Thyroid gland (tissue), 4 donors: ENCODE data around the gene APOL4. TPM values are rescaled to one million over a fixed set of nuclear protein-coding genes. Genes with fewer than 3 reads are reported as not detected.
A peak's percentile ranks its signal among the peaks of the same experiment; 100 is the strongest.
"Not testable (repeated sequence)": the region's sequence is repeated elsewhere in the genome, so short reads cannot be mapped to it uniquely, and the experiment has no call there.

Experiments used
- DNase-seq, 2 donors: peaks; one replicate each; pipeline ENCODE4 v3.0.0-alpha.2; 2019
- H3K27ac ChIP-seq, 3 donors: fragments of 200-600 bp; sonication (generic); 1 replicate in 2 of 3; 2 replicates in 1 of 3; pipeline ENCODE4 v1.5.1; 2016 to 2019; ENCODE audit warnings: mild to moderate bottlenecking in 1 of 3, moderate library complexity in 1 of 3
- H3K27me3 ChIP-seq: fragments of 200-600 bp; sonication (generic); one replicate; pipeline ENCODE4 v1.5.1; 2019
- H3K36me3 ChIP-seq, 2 donors: fragments of 200-600 bp; sonication (generic); one replicate each; pipeline ENCODE4 v1.5.1; 2016 to 2019
- H3K4me1 ChIP-seq, 2 donors: fragments of 200-600 bp; sonication (generic); one replicate each; pipeline ENCODE4 v1.5.1; 2017 to 2019
- H3K4me3 ChIP-seq, 3 donors: fragments of 200-600 bp; sonication (generic); replicated peaks in 1 of 3; 1 replicate in 2 of 3; 2 replicates in 1 of 3; pipeline ENCODE4 v1.5.1; 2016; ENCODE audit warnings: mild to moderate bottlenecking in 1 of 3
- H3K9me3 ChIP-seq: fragments of 200-600 bp; sonication (generic); one replicate; pipeline ENCODE4 v1.5.1; 2017
- POLR2A ChIP-seq, 2 donors: fragments of 450-650 bp; IDR thresholded peaks; one replicate each; pipeline ENCODE4 v1.6.1; 2017; ENCODE audit warnings: antibody characterized with exemption in 2 of 2, mild to moderate bottlenecking in 2 of 2, moderate library complexity in 1 of 2
- WGBS, 2 donors: methylation state at CpG; one replicate each; pipeline ENCODE4 v1.1.5; 2017; 5-methylcytosine and 5-hydroxymethylcytosine counted together
- intact Hi-C: fragments of 100-400 bp; cut with DNase I; formaldehyde crosslinking; loops from one replicate; pipeline ENCODE4 v1.15.1; 2023
- total RNA-seq, 4 donors: library from RNA; depleted of rRNA; stranded (reverse); fragments of >200 nt; gene quantifications; one replicate each; pipeline ENCODE4 v1.2.3, GENCODE V29; 2016
- TF ChIP-seq, protein P1 (sequence below), 6 experiments: fragments of 200-600 bp in 3 of 6; fragments of 450-650 bp in 3 of 6; sonication (generic) in 3 of 6; IDR thresholded peaks; one replicate each; pipeline ENCODE4 v1.5.1; 2016 to 2019; ENCODE audit warnings: antibody characterized with exemption in 6 of 6, mild to moderate bottlenecking in 2 of 6, inconsistent platforms in 1 of 6, moderate library complexity in 1 of 6

The APOL4 gene
- total RNA-seq, 4 donors from 2014 or later = 5.8 to 16.1 (median 7.5) TPM; not detected in 1

GRCh38 chr22:36202906-36203305, 1.3 kb upstream of the APOL4 start:
- H3K27ac ChIP-seq, H3K27me3 ChIP-seq, intact Hi-C loops, H3K9me3 ChIP-seq, H3K4me1 ChIP-seq, H3K4me3 ChIP-seq, H3K36me3 ChIP-seq: not testable (repeated sequence)
- DNase-seq = peak; percentile 60 to 64
- 30 to 44% methylated on average over 8 of the region's 8 CpGs for WGBS, 2 donors
- TF ChIP-seq, protein P1, sequence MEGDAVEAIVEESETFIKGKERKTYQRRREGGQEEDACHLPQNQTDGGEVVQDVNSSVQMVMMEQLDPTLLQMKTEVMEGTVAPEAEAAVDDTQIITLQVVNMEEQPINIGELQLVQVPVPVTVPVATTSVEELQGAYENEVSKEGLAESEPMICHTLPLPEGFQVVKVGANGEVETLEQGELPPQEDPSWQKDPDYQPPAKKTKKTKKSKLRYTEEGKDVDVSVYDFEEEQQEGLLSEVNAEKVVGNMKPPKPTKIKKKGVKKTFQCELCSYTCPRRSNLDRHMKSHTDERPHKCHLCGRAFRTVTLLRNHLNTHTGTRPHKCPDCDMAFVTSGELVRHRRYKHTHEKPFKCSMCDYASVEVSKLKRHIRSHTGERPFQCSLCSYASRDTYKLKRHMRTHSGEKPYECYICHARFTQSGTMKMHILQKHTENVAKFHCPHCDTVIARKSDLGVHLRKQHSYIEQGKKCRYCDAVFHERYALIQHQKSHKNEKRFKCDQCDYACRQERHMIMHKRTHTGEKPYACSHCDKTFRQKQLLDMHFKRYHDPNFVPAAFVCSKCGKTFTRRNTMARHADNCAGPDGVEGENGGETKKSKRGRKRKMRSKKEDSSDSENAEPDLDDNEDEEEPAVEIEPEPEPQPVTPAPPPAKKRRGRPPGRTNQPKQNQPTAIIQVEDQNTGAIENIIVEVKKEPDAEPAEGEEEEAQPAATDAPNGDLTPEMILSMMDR (IDR thresholded peaks at IDR 0.05) = peak in 3 of 6 experiments; percentile 17 to 33 (median 30)

DNA sequence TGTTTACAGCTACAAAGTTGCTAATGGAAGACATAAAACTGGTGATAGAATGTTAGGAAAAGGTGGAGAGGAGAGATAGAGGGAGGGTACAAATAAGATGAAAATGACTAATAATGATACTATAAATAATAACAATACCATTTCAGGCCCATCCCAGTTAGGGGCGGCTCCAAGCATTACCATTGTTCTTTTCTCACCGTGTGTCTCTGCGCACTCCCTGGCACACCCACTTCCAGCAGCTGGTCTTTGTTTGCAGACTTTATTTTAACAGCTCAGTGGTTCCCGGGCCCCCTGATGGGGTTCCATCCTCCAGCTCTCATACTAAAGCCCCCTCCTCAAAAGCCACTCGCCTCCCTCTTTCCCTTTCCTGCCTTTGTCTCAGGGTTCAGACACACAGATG, 584 bp downstream of the APOL4 start:
- intact Hi-C loops, H3K4me3 ChIP-seq, H3K9me3 ChIP-seq, H3K27me3 ChIP-seq, DNase-seq, H3K36me3 ChIP-seq, H3K27ac ChIP-seq: not testable (repeated sequence)
- peaks cover 0 to 15% of the 10 kb centered on the region in 2 donors for H3K4me1 ChIP-seq
- WGBS, 2 donors = 92 to 93% methylated on average over 1 to 2 of the region's 5 CpGs

DNA sequence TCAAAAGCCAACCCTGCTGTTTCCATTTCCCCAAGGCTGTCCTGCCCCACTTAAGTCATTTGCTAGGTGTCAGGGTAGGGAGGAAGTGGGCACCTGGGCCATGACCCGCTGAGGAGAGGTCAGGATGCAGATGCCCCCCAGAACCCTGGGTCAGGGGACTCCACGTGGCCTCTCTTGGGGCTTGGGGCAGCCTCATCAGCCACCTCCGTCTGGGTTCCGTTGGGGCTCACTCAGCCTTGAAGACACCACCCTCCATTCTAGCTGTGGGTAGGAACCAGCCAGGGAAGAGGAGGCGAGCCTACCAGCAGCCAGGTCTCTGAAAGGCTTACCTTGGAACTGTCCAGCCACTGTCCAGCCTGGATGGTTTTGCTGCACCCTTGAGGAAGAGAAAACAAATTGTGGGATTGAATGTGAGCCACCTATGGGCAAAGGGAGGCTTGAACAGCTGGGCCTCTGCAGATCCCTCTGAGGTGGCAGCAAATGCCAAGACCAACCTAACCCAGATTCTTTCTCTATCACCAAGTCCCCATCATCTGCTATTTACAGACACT, 2.5 kb downstream of the APOL4 start:
- H3K27ac ChIP-seq = no peak overlapping the region
- no peak overlapping the region for H3K4me3 ChIP-seq
- WGBS, 2 donors = 68 to 80% methylated on average over 4 to 5 of the region's 5 CpGs
- no peak for TF ChIP-seq POLR2A (IDR thresholded peaks at IDR 0.05)
- TF ChIP-seq, protein P1 (IDR thresholded peaks at IDR 0.05) = no peak
- H3K27me3 ChIP-seq = no peaks in the 10 kb centered on the region
- no peaks in the 10 kb centered on the region for H3K9me3 ChIP-seq
- H3K36me3 ChIP-seq = no peaks in the 10 kb centered on the region
- intact Hi-C loops = loop anchor here (10.0 kb wide), 1 partner anchor 86 kb away; no protein-coding TSS in a partner anchor
- DNase-seq = no peak
- H3K4me1 ChIP-seq = peaks cover 0 to 20% of the 10 kb centered on the region in 2 donors

DNA sequence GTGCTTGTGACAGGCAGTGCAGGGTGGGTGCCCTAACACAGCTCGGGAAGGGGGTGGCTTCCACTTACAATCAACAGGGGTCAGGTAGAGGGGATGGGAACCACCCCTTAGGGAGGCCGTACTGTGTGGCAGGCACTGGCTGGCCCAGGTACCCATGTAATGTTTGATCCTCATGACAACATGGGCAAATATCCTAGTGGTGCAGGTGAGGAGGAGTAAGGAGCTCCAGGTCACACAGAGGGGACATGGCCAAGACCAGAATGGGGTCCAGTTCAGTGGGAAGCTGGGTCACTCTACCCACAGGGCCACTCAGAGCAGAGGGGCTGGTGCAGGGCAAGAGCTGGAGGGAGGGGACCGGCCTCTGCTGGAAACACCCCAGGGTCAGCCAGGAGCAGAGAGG, 3.1 kb downstream of the APOL4 start:
- Histone ChIP-seq H3K9me3 (no peaks in the 10 kb centered on the region), H3K27ac (no peak overlapping the region), H3K36me3 (no peaks in the 10 kb centered on the region), H3K4me1 (peaks cover 0 to 20% of the 10 kb centered on the region in 2 donors), H3K27me3 (no peaks in the 10 kb centered on the region), H3K4me3 (no peak overlapping the region)
- intact Hi-C loops = loop anchor here (10.0 kb wide), 1 partner anchor 86 kb away; no protein-coding TSS in a partner anchor
- WGBS, 2 donors = 89 to 97% methylated on average over 2 to 3 of the region's 3 CpGs
- no peak for DNase-seq
- TF ChIP-seq, protein P1 (IDR thresholded peaks at IDR 0.05) = no peak
- no peak for TF ChIP-seq POLR2A (IDR thresholded peaks at IDR 0.05)

GRCh38 chr22:36197514-36198146, 4.0 kb downstream of the APOL4 start:
- intact Hi-C loops = loop anchor here (10.0 kb wide), 1 partner anchor 87 kb away; no protein-coding TSS in a partner anchor
- no peaks in the 10 kb centered on the region for H3K9me3 ChIP-seq
- TF ChIP-seq, protein P1 (IDR thresholded peaks at IDR 0.05) = no peak
- TF ChIP-seq POLR2A (IDR thresholded peaks at IDR 0.05) = no peak
- H3K4me3 ChIP-seq = no peak overlapping the region
- no peaks in the 10 kb centered on the region for H3K27me3 ChIP-seq
- no peak overlapping the region for H3K27ac ChIP-seq
- no peaks in the 10 kb centered on the region for H3K36me3 ChIP-seq
- peaks cover 0 to 15% of the 10 kb centered on the region in 2 donors for H3K4me1 ChIP-seq
- DNase-seq = no peak
- WGBS, 2 donors = 63 to 72% methylated on average over 8 of the region's 8 CpGs
